Spinal cord (tissue), 10 donors: ENCODE results near the gene OVOL2. TPM values are rescaled to one million over a fixed set of nuclear protein-coding genes. Genes with fewer than 3 reads are reported as not detected.

Experiments used
- DNase-seq, 6 donors: peaks; one replicate each; pipeline versions ENCODE4 v3.0.0 to v3.0.0-alpha.2; 2013 to 2015; ENCODE audit warnings: low spot score in 6 of 6, low read depth in 4 of 6
- H3K27ac ChIP-seq: one replicate; pipeline ENCODE4 v1.5.1; 2013; ENCODE audit warnings: low read depth, low read length, control low read depth
- H3K27me3 ChIP-seq: one replicate; pipeline ENCODE4 v1.6.1; 2013; ENCODE audit warnings: low read length; ENCODE audit not compliant: control insufficient read depth, insufficient read depth
- H3K36me3 ChIP-seq: one replicate; pipeline ENCODE4 v1.6.1; 2013; ENCODE audit warnings: low read length; ENCODE audit not compliant: control insufficient read depth, insufficient read depth
- H3K4me1 ChIP-seq: one replicate; pipeline ENCODE4 v1.6.1; 2013; ENCODE audit warnings: low read length; ENCODE audit not compliant: control insufficient read depth, insufficient read depth
- H3K4me3 ChIP-seq: one replicate; pipeline ENCODE4 v1.5.1; 2013; ENCODE audit warnings: low read depth, low read length, control low read depth
- H3K9me3 ChIP-seq: one replicate; pipeline ENCODE4 v1.6.1; 2013; ENCODE audit warnings: low read length; ENCODE audit not compliant: control insufficient read depth, insufficient read depth
- WGBS: methylation state at CpG from one replicate; pipeline ENCODE4 v1.1.5; 2013; ENCODE audit warnings: missing lambda C conversion rate; ENCODE audit not compliant: insufficient coverage; 5-methylcytosine and 5-hydroxymethylcytosine counted together
- polyA plus RNA-seq, 2 donors: library from polyadenylated mRNA; unstranded; fragments of 120-200 nt; gene quantifications; one replicate each; pipeline ENCODE4 v1.2.1, GENCODE V29; 2013; ENCODE audit not compliant: insufficient read length in 2 of 2
- total RNA-seq, 2 donors: library from RNA; depleted of rRNA in 1 of 2; stranded (reverse); fragments of 120-200 nt in 1 of 2; fragments of >200 nt in 1 of 2; gene quantifications; one replicate each; pipeline versions ENCODE4 v1.2.3 to v1.2.4, GENCODE V29; 2013 to 2014
- donor health status: healthy.

Gene OVOL2
- total and polyA plus RNA-seq, 4 donors = 0.38 to 0.40 TPM; not detected in 2

- 88% methylated on average over 14 of the region's 15 CpGs for WGBS
- Histone ChIP-seq H3K4me1 (no peaks in the 10 kb centered on the region), H3K36me3 (no peaks in the 10 kb centered on the region), H3K4me3 (no peak overlapping the region), H3K27ac (no peak overlapping the region), H3K27me3 (no peaks in the 10 kb centered on the region), H3K9me3 (no peaks in the 10 kb centered on the region)
- no peak for DNase-seq
Observed at GRCh38 chr20:18024606-18025127, 33.0 kb downstream of the OVOL2 start.

- Histone ChIP-seq H3K27ac (no peak overlapping the region), H3K4me3 (no peak overlapping the region), H3K4me1 (no peaks in the 10 kb centered on the region), H3K27me3 (no peaks in the 10 kb centered on the region), H3K9me3 (no peaks in the 10 kb centered on the region), H3K36me3 (no peaks in the 10 kb centered on the region)
- WGBS = 87% methylated on average over 7 of the region's 7 CpGs
- no peak for DNase-seq
Observed at GRCh38 chr20:18020931-18021330, 36.8 kb downstream of the OVOL2 start.

GRCh38 chr20:18019068-18019467 is 38.6 kb downstream of the OVOL2 start:
- Histone ChIP-seq H3K9me3 (no peaks in the 10 kb centered on the region), H3K27ac (no peak overlapping the region), H3K4me1 (no peaks in the 10 kb centered on the region), H3K4me3 (no peak overlapping the region), H3K36me3 (no peaks in the 10 kb centered on the region), H3K27me3 (no peaks in the 10 kb centered on the region)
- no peak for DNase-seq
- WGBS = 0% methylated on average over 1 of the region's 1 CpG

- Histone ChIP-seq H3K4me3 (no peak overlapping the region), H3K27me3 (no peaks in the 10 kb centered on the region), H3K27ac (no peak overlapping the region), H3K36me3 (no peaks in the 10 kb centered on the region), H3K9me3 (no peaks in the 10 kb centered on the region), H3K4me1 (no peaks in the 10 kb centered on the region)
- WGBS = 81% methylated on average over 10 of the region's 10 CpGs
- DNase-seq = no peak
Observed at GRCh38 chr20:18018100-18018499, 39.6 kb downstream of the OVOL2 start.

GRCh38 chr20:18016772-18017171 is 40.9 kb downstream of the OVOL2 start:
- Histone ChIP-seq H3K4me1 (no peaks in the 10 kb centered on the region), H3K27ac (no peak overlapping the region), H3K9me3 (no peaks in the 10 kb centered on the region), H3K4me3 (no peak overlapping the region), H3K27me3 (no peaks in the 10 kb centered on the region), H3K36me3 (no peaks in the 10 kb centered on the region)
- WGBS = no CpG with 5 or more reads among the region's 3 CpGs
- DNase-seq = no peak

GRCh38 chr20:18014411-18014810 is 43.3 kb downstream of the OVOL2 start:
- no peaks in the 10 kb centered on the region for H3K9me3 ChIP-seq
- H3K4me3 ChIP-seq = no peak overlapping the region
- H3K27me3 ChIP-seq = no peaks in the 10 kb centered on the region
- no peaks in the 10 kb centered on the region for H3K36me3 ChIP-seq
- no peak overlapping the region for H3K27ac ChIP-seq
- DNase-seq = peak in 1 of 6 donors; percentile 57
- no peaks in the 10 kb centered on the region for H3K4me1 ChIP-seq
- 95% methylated on average over 3 of the region's 6 CpGs for WGBS

GRCh38 chr20:18012901-18013300 is 44.8 kb downstream of the OVOL2 start:
- Histone ChIP-seq H3K27ac (no peak overlapping the region), H3K4me3 (no peak overlapping the region), H3K36me3 (no peaks in the 10 kb centered on the region), H3K4me1 (peaks cover 3% of the 10 kb centered on the region), H3K9me3 (no peaks in the 10 kb centered on the region), H3K27me3 (no peaks in the 10 kb centered on the region)
- no peak for DNase-seq
- WGBS = 100% methylated on average over 2 of the region's 2 CpGs

- no peak for DNase-seq
- Histone ChIP-seq H3K27ac (no peak overlapping the region), H3K9me3 (no peaks in the 10 kb centered on the region), H3K27me3 (no peaks in the 10 kb centered on the region), H3K4me3 (no peak overlapping the region), H3K4me1 (peaks cover 11% of the 10 kb centered on the region), H3K36me3 (no peaks in the 10 kb centered on the region)
- WGBS = 97% methylated on average over 8 of the region's 21 CpGs
Observed at GRCh38 chr20:18011951-18012645, 45.6 kb downstream of the OVOL2 start.

- DNase-seq = no peak
- 87% methylated on average over 14 of the region's 14 CpGs for WGBS
Observed at GRCh38 chr20:18011482-18011881, 46.2 kb downstream of the OVOL2 start.

GRCh38 chr20:18009116-18009515 is 48.6 kb downstream of the OVOL2 start:
- H3K27ac ChIP-seq = no peak overlapping the region
- 95% methylated on average over 4 of the region's 7 CpGs for WGBS
- H3K9me3 ChIP-seq = no peaks in the 10 kb centered on the region
- H3K4me1 ChIP-seq = peaks cover 22% of the 10 kb centered on the region
- no peak for DNase-seq
- H3K4me3 ChIP-seq = no peak overlapping the region
- H3K27me3 ChIP-seq = no peaks in the 10 kb centered on the region
- no peaks in the 10 kb centered on the region for H3K36me3 ChIP-seq

More at GRCh38 chr20:18011482-18011881, 46.2 kb downstream of the OVOL2 start:
- Histone ChIP-seq H3K27ac (no peak overlapping the region), H3K36me3 (no peaks in the 10 kb centered on the region), H3K4me3 (no peak overlapping the region), H3K4me1 (peaks cover 17% of the 10 kb centered on the region), H3K27me3 (no peaks in the 10 kb centered on the region), H3K9me3 (no peaks in the 10 kb centered on the region)
